HG03139 (cell line): ENCODE data around the gene LIPG.
"Not testable (repeated sequence)": the region's sequence is repeated elsewhere in the genome, so short reads cannot be mapped to it uniquely, and the experiment has no call there.

Experiments used
- ATAC-seq: cut with Tn5 transposase; IDR thresholded peaks from one replicate; pipeline ENCODE4 v1.9.1; 2021; ENCODE audit not compliant: unreplicated experiment

The LIPG gene

GRCh38 chr18:49572611-49573345 is 10.9 kb downstream of the LIPG start:
- ATAC-seq: no peak

- no peak for ATAC-seq
Measured at GRCh38 chr18:49573835-49574234, 12.0 kb downstream of the LIPG start.

- not testable (repeated sequence) for ATAC-seq
Measured at GRCh38 chr18:49579041-49579440, 17.2 kb downstream of the LIPG start.

GRCh38 chr18:49579583-49579982 is 17.7 kb downstream of the LIPG start:
- not testable (repeated sequence) for ATAC-seq

GRCh38 chr18:49580279-49580678 is 18.4 kb downstream of the LIPG start:
- no peak for ATAC-seq

- ATAC-seq: no peak
Measured at GRCh38 chr18:49581371-49581770, 19.5 kb downstream of the LIPG start.

GRCh38 chr18:49582579-49582978 is 20.7 kb downstream of the LIPG start:
- no peak for ATAC-seq

- no peak for ATAC-seq
Measured at GRCh38 chr18:49584394-49584793, 22.5 kb downstream of the LIPG start.

- ATAC-seq: not testable (repeated sequence)
Measured at GRCh38 chr18:49584951-49585350, 23.1 kb downstream of the LIPG start.

- no peak for ATAC-seq
Measured at GRCh38 chr18:49585781-49586663, 24.2 kb downstream of the LIPG start.

GRCh38 chr18:49588171-49588570 is 26.3 kb downstream of the LIPG start:
- ATAC-seq: no peak

- ATAC-seq: no peak
Measured at GRCh38 chr18:49588971-49589370, 27.1 kb downstream of the LIPG start.

GRCh38 chr18:49590608-49591007 is 28.8 kb downstream of the LIPG start:
- ATAC-seq: no peak

GRCh38 chr18:49591271-49591670 is 29.4 kb downstream of the LIPG start:
- ATAC-seq: no peak

GRCh38 chr18:49591775-49592174 is 29.9 kb downstream of the LIPG start:
- no peak for ATAC-seq

GRCh38 chr18:49596687-49597086 is 34.8 kb downstream of the LIPG start:
- ATAC-seq: no peak

GRCh38 chr18:49597157-49597931 is 35.5 kb downstream of the LIPG start:
- ATAC-seq: no peak

- no peak for ATAC-seq
Measured at GRCh38 chr18:49601211-49601610, 39.4 kb downstream of the LIPG start.

- ATAC-seq: no peak
Measured at GRCh38 chr18:49608366-49609255, 46.8 kb downstream of the LIPG start.

- no peak for ATAC-seq
Measured at GRCh38 chr18:49609256-49610021, 47.6 kb downstream of the LIPG start.
